Stimulated activated naive CD4-positive, alpha-beta T cell (primary cell): ENCODE results near the gene C14orf180.

Experiments used
- DNase-seq, 6 experiments: peaks; one replicate each; lab custom pipeline; 2025; lab: John Stamatoyannopoulos, UW

C14orf180 gene

DNA sequence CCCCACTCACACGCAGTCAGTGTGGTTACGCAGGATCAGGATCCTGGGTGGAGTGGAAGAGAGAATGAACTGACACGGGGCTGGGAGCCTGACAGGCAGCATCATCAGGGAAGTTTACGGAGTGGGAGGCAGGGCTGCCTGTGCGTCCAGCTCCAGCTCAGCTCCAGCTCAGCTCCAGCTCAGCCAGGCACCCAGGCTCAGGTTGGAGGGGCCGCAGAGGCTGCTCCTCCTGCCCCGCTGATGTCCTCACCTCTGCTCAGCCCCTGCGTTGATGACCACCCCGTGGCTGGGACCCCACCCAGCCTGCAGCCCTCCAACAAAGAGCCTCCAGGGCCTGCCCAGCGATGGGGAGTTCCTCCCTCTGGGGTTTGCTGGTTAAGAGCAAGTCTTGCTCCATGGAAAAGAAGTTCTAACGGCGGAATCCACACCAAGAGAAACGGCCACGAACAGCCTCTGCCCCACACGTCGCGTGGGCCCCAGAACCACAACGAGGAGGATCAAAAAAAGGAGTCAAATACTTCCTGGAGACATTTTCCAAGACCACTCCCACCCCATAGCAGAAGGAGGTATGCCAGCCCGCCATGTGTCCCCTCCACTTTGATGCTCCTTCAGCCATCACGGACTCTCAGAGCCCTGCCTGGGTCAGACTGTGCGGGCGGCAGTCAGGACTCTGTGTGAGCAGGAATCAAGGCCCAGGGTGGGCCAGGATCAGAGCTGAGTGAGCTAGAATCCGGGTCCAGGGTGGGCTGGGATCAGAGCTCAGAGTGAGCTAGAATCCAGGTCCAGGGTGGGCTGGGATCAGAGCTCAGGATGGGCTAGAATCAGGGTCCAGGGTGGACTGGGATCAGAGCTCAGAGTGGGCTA lies 17.7 kb upstream of the C14orf180 start:
- DNase-seq, result no peak

GRCh38 chr14:104562606-104563005 lies 17.0 kb upstream of the C14orf180 start:
- DNase-seq, result no peak

DNA sequence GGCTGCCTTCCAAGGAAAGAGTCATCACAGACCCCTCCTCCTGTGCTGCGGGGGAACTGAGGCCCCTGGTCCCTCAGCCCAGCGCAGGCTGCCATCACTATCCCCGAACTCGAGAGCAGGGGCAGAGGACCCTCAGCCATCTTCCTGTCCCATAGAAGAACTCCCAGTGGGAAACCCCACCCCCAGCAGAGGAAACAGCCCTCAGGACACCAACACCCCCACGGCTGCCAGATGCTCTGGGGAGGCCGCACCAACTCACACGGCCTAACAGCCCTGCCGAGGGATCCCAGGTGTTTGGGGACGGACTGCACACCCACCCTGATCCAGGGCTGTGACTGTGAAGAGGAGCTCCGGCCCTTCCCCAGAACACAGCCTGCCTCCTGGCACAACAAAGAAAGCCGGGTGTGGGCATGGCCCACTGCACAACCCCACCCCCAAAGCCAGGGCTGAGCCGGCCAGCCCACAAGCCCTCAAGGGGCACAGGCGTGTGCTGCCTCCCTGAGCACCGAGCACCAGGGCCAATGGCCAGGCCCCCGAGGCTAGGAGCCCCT lies 16.3 kb upstream of the C14orf180 start:
- no peak for DNase-seq

- peak; percentile 43 to 77 (median 66) for DNase-seq
Measured at GRCh38 chr14:104563742-104564615, 15.6 kb upstream of the C14orf180 start.

GRCh38 chr14:104564744-104565679 lies 14.6 kb upstream of the C14orf180 start:
- no peak for DNase-seq

DNA sequence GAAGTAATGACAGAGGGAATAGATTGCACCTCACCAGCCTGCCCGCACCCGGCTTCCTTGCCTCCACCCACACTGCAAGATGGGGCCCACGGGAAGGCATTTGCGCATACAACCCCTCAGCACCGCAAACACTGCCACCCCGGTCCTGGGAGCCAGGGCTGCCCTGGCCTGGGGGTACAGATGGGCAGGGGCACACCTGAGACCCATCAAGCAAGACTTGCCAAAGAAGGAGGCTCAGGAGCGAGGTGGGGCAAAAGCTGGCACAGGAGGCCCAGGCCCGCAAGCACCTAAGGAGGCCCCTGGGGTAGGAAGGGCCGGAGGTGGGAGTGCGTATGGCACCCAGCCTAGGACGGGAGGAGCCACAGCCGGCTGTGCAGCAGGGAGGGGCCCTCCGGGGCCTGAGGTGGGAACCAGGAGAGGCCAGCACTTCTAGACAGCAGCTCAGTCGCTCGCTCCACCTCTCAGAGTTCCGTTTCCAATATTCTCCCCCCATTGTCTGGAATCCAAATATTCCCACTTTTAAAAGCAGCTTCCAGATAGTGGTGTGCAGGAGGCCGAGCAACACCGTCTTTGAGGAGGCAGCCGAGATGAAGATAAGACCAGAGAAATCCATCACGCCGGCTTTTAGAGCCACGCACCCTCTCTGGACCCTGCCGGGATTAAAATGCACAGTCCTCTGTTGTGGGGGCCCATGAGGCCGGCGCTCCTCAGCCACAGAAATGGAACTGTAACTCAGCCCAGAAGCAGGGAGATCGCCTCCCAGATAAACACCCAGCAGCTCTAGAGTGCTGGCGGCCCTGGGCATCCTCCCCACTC lies 12.2 kb upstream of the C14orf180 start:
- no peak for DNase-seq

DNA sequence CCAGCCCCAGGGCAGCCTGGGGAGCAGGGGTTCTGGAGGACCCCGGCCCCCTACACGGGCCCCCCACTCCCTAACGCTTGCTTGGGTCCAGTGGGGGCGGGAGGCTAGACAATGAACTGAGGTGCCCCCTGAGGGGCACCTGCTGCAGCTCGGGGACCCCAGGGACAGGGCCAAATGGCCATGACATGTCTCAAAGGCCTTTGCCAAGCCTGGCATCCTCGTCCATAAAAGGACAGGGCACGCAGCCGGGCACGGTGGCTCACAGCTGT lies 11.7 kb upstream of the C14orf180 start:
- no peak for DNase-seq

DNA sequence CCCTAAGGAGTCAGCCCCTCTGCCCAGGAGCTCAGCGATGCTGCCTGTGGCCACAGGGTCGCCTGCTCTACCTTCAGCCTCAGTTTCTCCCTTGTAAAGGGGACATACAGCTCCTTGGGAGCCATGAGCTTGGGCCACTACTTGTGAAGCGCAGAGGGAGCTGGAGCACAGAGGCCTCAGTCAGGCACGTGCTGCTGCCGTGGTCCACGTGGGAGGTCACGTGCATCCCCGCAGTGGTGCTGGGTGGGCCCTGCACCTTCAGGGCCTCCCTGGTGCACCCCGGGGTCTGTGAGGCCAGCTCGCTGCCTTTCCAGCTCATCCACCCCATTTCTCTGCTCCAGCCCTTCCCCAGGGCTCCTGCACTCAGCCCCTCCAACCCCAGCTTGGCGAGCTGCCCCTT lies 10.9 kb upstream of the C14orf180 start:
- DNase-seq, result no peak

DNA sequence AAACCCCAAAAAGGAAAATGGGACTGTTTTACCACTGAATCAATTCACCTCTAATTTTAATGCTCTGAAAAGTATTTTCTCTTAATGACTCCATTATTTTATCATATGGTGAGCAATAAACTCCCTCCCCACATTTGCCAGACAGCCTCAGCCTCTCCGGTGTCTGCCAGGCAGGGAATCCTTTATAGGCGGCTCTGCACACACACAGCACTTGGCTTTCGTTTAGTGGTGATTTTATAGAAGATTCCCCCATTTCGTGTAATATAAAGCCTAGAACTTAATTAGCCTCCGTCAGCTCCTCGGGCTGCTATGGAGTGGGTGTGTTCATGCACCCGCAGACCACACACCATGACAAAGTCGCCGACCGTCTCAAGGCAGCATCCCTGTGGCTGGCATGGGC lies 10.1 kb upstream of the C14orf180 start:
- DNase-seq, result no peak

- no peak for DNase-seq
Measured at GRCh38 chr14:104571246-104571645, 8.3 kb upstream of the C14orf180 start.

DNA sequence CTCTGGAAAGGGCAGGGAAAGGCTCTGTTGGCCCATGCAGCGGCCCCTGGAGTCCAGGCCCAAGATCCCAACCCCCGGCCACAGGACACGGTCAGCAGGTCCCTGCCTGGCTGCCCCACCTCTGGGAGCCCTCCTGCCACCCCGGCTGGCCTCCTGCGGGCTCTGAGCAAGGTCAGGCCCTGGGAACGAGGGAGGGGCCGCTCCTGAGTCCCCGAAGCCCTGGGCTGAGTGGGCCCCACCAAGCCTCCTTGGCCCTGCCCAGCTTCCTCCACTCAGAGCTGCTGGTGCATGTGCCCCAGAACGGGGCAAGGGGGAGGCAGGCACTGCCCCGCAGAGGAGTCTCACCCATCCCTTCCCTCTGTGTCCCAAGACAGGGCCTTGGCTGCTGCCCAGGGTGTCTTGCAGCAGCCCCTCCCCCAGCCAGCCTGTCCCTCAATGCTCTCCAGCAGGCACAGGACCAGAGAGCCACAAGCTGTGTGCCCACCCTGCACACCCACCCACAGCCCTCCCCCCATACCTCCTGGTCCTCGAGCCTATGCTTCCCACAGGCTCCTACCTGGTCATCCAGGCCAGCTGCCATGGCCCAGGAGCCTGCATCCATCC lies 7.4 kb upstream of the C14orf180 start:
- DNase-seq, result no peak

- DNase-seq, result no peak
Measured at GRCh38 chr14:104572668-104573067, 6.9 kb upstream of the C14orf180 start.

DNA sequence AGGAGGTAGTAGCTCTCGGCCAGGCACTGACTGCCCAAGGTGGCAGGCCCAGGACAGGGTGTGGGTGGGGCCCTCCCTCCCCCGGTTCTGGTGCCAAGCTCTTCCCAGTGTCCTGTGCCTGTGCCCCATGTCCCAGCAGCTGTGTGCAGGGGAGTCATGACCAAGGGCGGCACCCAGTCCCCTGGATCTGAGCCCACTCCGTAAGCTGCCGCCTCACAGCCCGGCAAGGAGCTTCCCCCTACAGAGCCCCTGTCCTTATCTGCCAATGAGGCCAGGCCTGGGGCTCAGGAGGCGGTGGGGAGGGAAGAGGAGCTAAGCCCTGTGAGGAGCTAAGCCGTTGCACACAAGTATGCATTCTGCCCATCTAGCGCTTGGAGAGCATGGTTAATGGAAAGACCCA lies 5.6 kb upstream of the C14orf180 start:
- no peak for DNase-seq

GRCh38 chr14:104574536-104574935 lies 5.0 kb upstream of the C14orf180 start:
- DNase-seq, result no peak

DNA sequence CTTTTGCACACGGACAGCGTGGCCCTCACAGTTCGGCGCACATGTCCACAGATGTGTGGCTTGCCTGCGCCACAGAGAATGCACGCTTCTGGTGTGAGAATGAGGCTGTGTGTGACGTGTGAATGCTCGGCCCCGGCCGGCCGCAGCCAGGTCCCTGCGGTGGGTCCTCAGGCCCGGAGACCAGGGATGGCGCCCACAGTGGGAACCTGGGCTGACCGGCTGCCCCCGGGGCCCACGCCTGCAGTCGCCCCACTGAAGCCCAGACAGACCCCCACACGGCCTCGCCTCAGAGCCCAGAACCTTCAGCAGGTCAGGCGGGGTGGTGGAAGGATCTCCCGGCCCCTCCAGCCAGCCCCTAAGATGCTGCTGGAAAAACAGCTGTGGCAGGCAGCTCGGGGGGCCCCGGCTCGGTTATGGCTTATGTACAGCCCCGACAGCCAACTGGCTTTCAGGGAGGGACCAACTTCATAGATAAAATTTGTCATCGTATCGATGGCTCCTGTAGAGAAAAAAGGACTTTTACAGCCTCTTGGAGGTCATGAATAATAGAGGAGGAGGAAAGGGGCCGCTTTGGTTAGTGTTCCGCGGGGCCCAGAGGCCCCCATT lies 4.5 kb upstream of the C14orf180 start:
- DNase-seq, result no peak

DNA sequence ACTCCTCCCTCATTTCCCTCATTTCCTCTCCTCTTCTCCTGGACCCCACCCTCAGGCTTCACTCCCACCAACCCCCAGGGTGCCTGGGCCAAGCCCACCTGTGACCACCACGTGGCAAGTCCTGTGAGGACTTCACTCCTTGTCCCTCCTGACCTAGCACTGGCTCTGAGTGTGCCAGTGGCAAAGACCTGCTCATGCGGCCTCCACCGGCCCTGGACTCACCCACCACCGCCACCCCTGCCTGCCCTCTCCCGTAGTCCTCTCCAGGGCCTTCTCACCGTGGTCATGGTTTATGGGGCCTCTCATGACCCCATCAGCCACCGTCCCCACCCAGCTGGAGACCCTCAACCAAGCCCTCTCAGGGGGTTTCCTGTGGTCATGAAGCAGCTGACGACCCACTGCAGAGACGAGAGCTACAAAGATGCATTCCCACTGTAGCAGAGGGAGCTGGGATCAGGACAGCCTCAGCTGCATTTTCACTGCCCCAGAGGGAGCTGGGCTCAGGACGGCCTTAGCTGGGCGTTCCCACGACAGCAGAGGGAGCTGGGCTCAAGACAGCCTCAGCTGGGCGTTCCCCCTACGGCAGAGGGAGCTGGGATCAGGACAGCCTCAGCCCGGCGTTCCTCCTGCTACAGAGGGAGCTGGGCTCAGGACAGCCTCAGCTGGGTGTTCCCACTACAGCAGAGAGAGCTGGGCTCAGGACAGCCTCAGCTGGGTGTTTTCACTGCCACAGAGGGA lies 3.2 kb upstream of the C14orf180 start:
- DNase-seq, result no peak

DNA sequence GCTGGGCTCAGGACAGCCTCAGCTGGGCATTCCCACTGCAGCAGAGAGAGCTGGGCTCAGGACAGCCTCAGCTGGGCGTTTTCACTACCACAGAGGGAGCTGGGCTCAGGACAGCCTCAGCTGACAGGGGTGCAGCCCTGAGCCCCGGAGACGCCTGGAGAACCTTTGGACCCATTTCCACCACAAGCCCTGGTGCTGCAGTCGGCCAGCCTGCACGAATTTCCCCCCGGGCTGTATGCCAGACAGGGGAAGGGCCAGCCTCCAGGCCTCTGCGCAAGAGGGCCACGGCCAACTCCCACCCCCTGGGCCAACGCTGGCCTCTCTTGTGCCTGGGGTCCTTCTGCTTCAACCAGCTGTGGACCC lies 2.6 kb upstream of the C14orf180 start:
- DNase-seq, result no peak

DNA sequence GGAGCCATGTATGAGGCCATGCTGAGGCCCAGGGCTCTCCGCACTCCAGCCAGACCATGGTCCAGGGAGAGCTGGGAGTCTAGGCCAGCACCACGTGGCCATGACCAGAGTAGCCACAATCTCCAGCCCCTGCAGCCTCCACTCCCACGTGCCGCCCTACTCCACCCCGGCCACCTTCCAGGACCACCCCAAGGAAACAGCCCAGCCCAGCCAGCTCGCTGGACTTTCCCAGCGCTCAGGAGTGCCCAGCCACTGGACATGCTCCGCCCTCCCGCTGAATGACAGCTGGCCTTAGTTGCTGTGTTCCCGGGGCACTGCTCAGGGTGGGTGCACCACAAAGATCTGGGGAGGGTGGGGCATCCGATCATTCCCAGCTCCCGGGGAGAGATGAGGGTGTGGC lies 2.1 kb upstream of the C14orf180 start:
- no peak for DNase-seq

- no peak for DNase-seq
Measured at GRCh38 chr14:104577847-104578301, 1.7 kb upstream of the C14orf180 start.
